Neural cell (in vitro differentiated cells): Measurements from ENCODE around the gene ERICH4. TPM values are rescaled to one million over a fixed set of nuclear protein-coding genes. Genes with fewer than 3 reads are reported as not detected.

Source experiments
- H2AFZ ChIP-seq: fragments of 200-600, 300-800 bp; sonication (generic), shearing (Covaris generic); 2 replicates; pipeline ENCODE4 v1.6.0; 2014; ENCODE audit warnings: low read depth, mild to moderate bottlenecking, antibody characterized with exemption, low read length, moderate library complexity
- H3F3A ChIP-seq: fragments of 200-600 bp; shearing (Covaris generic); 2 replicates; pipeline ENCODE4 v1.6.1; 2016; ENCODE audit warnings: mild to moderate bottlenecking, moderate library complexity, mixed read lengths, antibody characterized with exemption, low read length; ENCODE audit not compliant: insufficient read depth, poor library complexity, severe bottlenecking
- H3K27ac ChIP-seq: fragments of 200-600, 300-800 bp; sonication (generic), shearing (Covaris generic); 2 replicates; pipeline ENCODE4 v1.5.1; 2014; ENCODE audit warnings: mild to moderate bottlenecking, low read length, moderate library complexity
- H3K27me3 ChIP-seq: fragments of 300-800, 200-600 bp; sonication (generic), shearing (Covaris generic); 2 replicates; pipeline ENCODE4 v1.6.0; 2014; ENCODE audit warnings: mild to moderate bottlenecking, low read depth, low read length, moderate library complexity; ENCODE audit not compliant: insufficient read depth
- H3K36me3 ChIP-seq: fragments of 300-800, 200-600 bp; sonication (generic), shearing (Covaris generic); 2 replicates; pipeline ENCODE4 v1.5.1; 2014; ENCODE audit warnings: mild to moderate bottlenecking, antibody characterized with exemption, low read length, moderate library complexity; ENCODE audit not compliant: insufficient read depth
- H3K4me2 ChIP-seq: fragments of 300-800, 200-600 bp; sonication (generic), shearing (Covaris generic); 2 replicates; pipeline ENCODE4 v1.6.0; 2014; ENCODE audit warnings: mild to moderate bottlenecking, low read length
- H3K4me3 ChIP-seq: fragments of 300-800, 200-600 bp; sonication (generic), shearing (Covaris generic); 2 replicates; pipeline ENCODE4 v1.5.1; 2014; ENCODE audit warnings: mild to moderate bottlenecking, low read length, moderate library complexity
- H3K79me2 ChIP-seq: fragments of 200-600 bp; shearing (Covaris generic); replicated peaks from 2 replicates; pipeline ENCODE4 v1.6.0; 2014; ENCODE audit warnings: mild to moderate bottlenecking, low read length, moderate library complexity; ENCODE audit not compliant: insufficient read depth
- H3K9ac ChIP-seq: fragments of 300-800, 200-600 bp; sonication (generic), shearing (Covaris generic); 2 replicates; pipeline ENCODE4 v1.6.1; 2016; ENCODE audit warnings: mild to moderate bottlenecking, low read length, mixed read lengths
- H3K9me2 ChIP-seq: fragments of 200-600 bp; shearing (Covaris generic); 2 replicates; pipeline ENCODE4 v1.6.1; 2016; ENCODE audit warnings: mild to moderate bottlenecking, low read length, mixed read lengths; ENCODE audit not compliant: insufficient read depth
- H3K9me3 ChIP-seq: fragments of 200-600, 300-800 bp; sonication (generic), shearing (Covaris generic); 2 replicates; pipeline ENCODE4 v1.6.1; 2016; ENCODE audit warnings: mild to moderate bottlenecking, mixed run types, low read length, moderate library complexity, mixed read lengths
- H4K20me1 ChIP-seq: fragments of 200-600 bp; shearing (Covaris generic); 2 replicates; pipeline ENCODE4 v1.6.1; 2016; ENCODE audit warnings: mild to moderate bottlenecking, mixed run types; ENCODE audit not compliant: insufficient read depth
- CTCF ChIP-seq: fragments of 450-650 bp; IDR thresholded peaks from 2 replicates; pipeline ENCODE4 v1.5.1; 2014; ENCODE audit warnings: antibody characterized with exemption, mild to moderate bottlenecking, moderate library complexity; ENCODE audit not compliant: poor library complexity, severe bottlenecking
- EP300 ChIP-seq: fragments of 450-650 bp; conservative IDR thresholded peaks from 2 replicates; pipeline ENCODE4 v1.6.1; 2014; ENCODE audit warnings: antibody characterized with exemption, mild to moderate bottlenecking, moderate library complexity; ENCODE audit not compliant: poor library complexity, severe bottlenecking
- EZH2 ChIP-seq: fragments of 200-600, 300-800 bp; shearing (Covaris generic), sonication (generic); IDR thresholded peaks from 2 replicates; pipeline ENCODE4 v1.6.1; 2014; ENCODE audit warnings: antibody characterized with exemption, low read length, borderline replicate concordance, mild to moderate bottlenecking; ENCODE audit not compliant: insufficient read depth, poor library complexity, severe bottlenecking
- MXI1 ChIP-seq: fragments of 450-650 bp; conservative IDR thresholded peaks from 2 replicates; pipeline ENCODE4 v1.6.1; 2014; ENCODE audit warnings: antibody characterized with exemption, mild to moderate bottlenecking; ENCODE audit not compliant: poor library complexity, severe bottlenecking
- POLR2AphosphoS5 ChIP-seq: IDR thresholded peaks from 2 replicates; pipeline ENCODE4 v1.6.1; 2012
- RAD21 ChIP-seq: fragments of 450-650 bp; conservative IDR thresholded peaks from 2 replicates; pipeline ENCODE4 v1.6.1; 2014; ENCODE audit warnings: antibody characterized with exemption, mild to moderate bottlenecking, moderate library complexity
- SMC3 ChIP-seq: fragments of 450-650 bp; conservative IDR thresholded peaks from 2 replicates; pipeline ENCODE4 v1.6.1; 2014; ENCODE audit warnings: antibody characterized with exemption, mild to moderate bottlenecking, moderate library complexity; ENCODE audit not compliant: poor library complexity
- TAF1 ChIP-seq: IDR thresholded peaks from 2 replicates; pipeline ENCODE4 v1.6.1; 2012; ENCODE audit warnings: low read depth
- polyA plus RNA-seq: library from polyadenylated mRNA; depleted of rRNA; stranded (reverse); fragments of >200 nt; gene quantifications from 2 replicates; pipeline ENCODE4 v1.2.3, GENCODE V29; 2014
- TF ChIP-seq, protein P1 (sequence below): IDR thresholded peaks from 2 replicates; pipeline ENCODE4 v1.6.1; 2012; ENCODE audit warnings: borderline replicate concordance

The ERICH4 gene
- polyA plus RNA-seq, 1 donor from 2014 or later = not detected

GRCh38 chr19:41431426-41432386 is 11.2 kb upstream of the ERICH4 start:
- no peak overlapping the region for H3K27ac ChIP-seq
- no peak overlapping the region for H3K4me3 ChIP-seq
- H3K27me3 ChIP-seq = no peaks in the 10 kb centered on the region
- H4K20me1 ChIP-seq = no peaks in the 10 kb centered on the region
- H3K79me2 ChIP-seq = no peaks in the 10 kb centered on the region
- H3F3A ChIP-seq = no peaks in the 10 kb centered on the region
- H3K9me3 ChIP-seq = no peaks in the 10 kb centered on the region
- no peaks in the 10 kb centered on the region for H3K36me3 ChIP-seq
- no peak overlapping the region for H3K4me2 ChIP-seq
- TF ChIP-seq EZH2 (no peak), TAF1 (no peak), SMC3 (no peak), MXI1 (no peak), EP300 (no peak), POLR2AphosphoS5 (no peak), CTCF (no peak), RAD21 (no peak)
- TF ChIP-seq, protein P1, sequence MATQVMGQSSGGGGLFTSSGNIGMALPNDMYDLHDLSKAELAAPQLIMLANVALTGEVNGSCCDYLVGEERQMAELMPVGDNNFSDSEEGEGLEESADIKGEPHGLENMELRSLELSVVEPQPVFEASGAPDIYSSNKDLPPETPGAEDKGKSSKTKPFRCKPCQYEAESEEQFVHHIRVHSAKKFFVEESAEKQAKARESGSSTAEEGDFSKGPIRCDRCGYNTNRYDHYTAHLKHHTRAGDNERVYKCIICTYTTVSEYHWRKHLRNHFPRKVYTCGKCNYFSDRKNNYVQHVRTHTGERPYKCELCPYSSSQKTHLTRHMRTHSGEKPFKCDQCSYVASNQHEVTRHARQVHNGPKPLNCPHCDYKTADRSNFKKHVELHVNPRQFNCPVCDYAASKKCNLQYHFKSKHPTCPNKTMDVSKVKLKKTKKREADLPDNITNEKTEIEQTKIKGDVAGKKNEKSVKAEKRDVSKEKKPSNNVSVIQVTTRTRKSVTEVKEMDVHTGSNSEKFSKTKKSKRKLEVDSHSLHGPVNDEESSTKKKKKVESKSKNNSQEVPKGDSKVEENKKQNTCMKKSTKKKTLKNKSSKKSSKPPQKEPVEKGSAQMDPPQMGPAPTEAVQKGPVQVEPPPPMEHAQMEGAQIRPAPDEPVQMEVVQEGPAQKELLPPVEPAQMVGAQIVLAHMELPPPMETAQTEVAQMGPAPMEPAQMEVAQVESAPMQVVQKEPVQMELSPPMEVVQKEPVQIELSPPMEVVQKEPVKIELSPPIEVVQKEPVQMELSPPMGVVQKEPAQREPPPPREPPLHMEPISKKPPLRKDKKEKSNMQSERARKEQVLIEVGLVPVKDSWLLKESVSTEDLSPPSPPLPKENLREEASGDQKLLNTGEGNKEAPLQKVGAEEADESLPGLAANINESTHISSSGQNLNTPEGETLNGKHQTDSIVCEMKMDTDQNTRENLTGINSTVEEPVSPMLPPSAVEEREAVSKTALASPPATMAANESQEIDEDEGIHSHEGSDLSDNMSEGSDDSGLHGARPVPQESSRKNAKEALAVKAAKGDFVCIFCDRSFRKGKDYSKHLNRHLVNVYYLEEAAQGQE = no peak
- H2AFZ ChIP-seq = no peak overlapping the region
- no peaks in the 10 kb centered on the region for H3K9me2 ChIP-seq
- H3K9ac ChIP-seq = no peak overlapping the region

- Histone ChIP-seq H4K20me1 (no peaks in the 10 kb centered on the region), H3K79me2 (no peaks in the 10 kb centered on the region), H2AFZ (no peak overlapping the region), H3K4me2 (no peak overlapping the region), H3F3A (no peaks in the 10 kb centered on the region), H3K27me3 (no peaks in the 10 kb centered on the region), H3K36me3 (no peaks in the 10 kb centered on the region), H3K9me2 (no peaks in the 10 kb centered on the region), H3K9me3 (no peaks in the 10 kb centered on the region), H3K9ac (no peak overlapping the region), H3K4me3 (no peak overlapping the region), H3K27ac (no peak overlapping the region)
- no peak for TF ChIP-seq POLR2AphosphoS5
- no peak for TF ChIP-seq CTCF
- no peak for TF ChIP-seq SMC3
- no peak for TF ChIP-seq MXI1
- no peak for TF ChIP-seq EP300
- no peak for TF ChIP-seq EZH2
- TF ChIP-seq, protein P1 = no peak
- no peak for TF ChIP-seq RAD21
- no peak for TF ChIP-seq TAF1
Observed at GRCh38 chr19:41433171-41433570, 9.8 kb upstream of the ERICH4 start.
